ENCODE results near the gene FBLN2.

FBLN2 gene

GRCh38 chr3:13681931-13682330 is 133.0 kb downstream of the FBLN2 start:
- no peaks in the 10 kb centered on the region for H3K4me1 ChIP-seq (ENCODE audit: control extremely low read depth in 1 of 4, control insufficient read depth in 4 of 4, insufficient read depth in 4 of 4, low read length in 3 of 4)
- H3K4me3 ChIP-seq (ENCODE audit: control insufficient read depth in 1 of 7, extremely low read depth in 1 of 7, insufficient read depth in 4 of 7, low read depth in 2 of 7, low read length in 6 of 7), result no peak overlapping the region
- no peak for DNase-seq
- 96% methylated on average over 13 of the region's 17 CpGs for WGBS (ENCODE audit: insufficient coverage)
- POLR2A ChIA-PET, result no interaction called here
- H3K27ac ChIP-seq (ENCODE audit: insufficient read depth in 1 of 2, low read depth in 1 of 2, low read length in 2 of 2, poor library complexity in 1 of 2, severe bottlenecking in 2 of 2), result no peak overlapping the region
- H3K27me3 ChIP-seq (replicated peaks in 2 of 5; ENCODE audit: control insufficient read depth in 4 of 5, insufficient read depth in 5 of 5, low read length in 4 of 5), result peaks cover 0 to 8% (median 2%) of the 10 kb centered on the region in 5 experiments
- H3K36me3 ChIP-seq (ENCODE audit: control insufficient read depth in 4 of 4, insufficient read depth in 4 of 4, low read length in 3 of 4), result no peaks in the 10 kb centered on the region
- no peaks in the 10 kb centered on the region for H3K9me3 ChIP-seq (ENCODE audit: control extremely low read depth in 1 of 5, control insufficient read depth in 4 of 5, insufficient read depth in 2 of 5, low read depth in 1 of 5, low read length in 4 of 5)
- CTCF ChIA-PET, result interaction anchor here (1.4 kb wide), 1 partner anchor 199 kb away, joined by 3 read pairs; no protein-coding TSS in a partner anchor

DNA sequence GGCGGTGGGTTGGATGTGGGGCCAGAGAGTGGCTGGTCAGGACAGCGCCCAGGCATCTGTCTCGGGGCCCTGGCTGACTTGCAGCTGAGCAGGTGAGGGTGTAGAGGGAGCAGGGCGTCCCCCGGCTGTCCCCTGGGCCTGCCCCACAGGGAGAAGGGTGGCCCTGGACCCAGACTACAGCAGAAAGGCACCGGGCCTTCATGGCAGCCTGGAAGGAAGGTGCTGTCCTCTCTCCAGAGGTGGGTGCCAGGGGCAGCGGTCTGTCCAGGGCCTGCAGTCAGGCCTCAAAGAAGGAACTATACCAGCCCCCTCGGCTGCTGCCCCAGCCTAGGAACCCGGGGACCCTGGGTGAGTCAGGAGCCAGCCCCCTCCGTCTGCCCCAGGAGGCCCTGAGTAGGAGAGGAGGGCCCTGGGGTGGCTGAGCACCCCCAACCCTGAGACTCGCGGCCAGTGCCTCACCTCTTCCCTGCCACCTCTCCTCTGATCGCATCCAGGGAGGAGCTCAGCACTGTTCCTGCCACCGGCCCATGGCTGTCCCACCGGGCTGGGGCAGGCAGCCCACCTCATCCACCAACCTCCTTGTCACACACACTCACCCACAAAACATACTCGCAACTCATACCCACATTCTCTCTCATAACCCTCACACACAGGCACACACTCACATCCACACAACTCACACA is 133.5 kb downstream of the FBLN2 start:
- Histone ChIP-seq H3K27me3 (replicated peaks in 2 of 5; ENCODE audit: control insufficient read depth in 4 of 5, insufficient read depth in 5 of 5, low read length in 4 of 5) (peaks cover 0 to 8% (median 2%) of the 10 kb centered on the region in 5 experiments), H3K4me3 (ENCODE audit: control insufficient read depth in 1 of 7, extremely low read depth in 1 of 7, insufficient read depth in 4 of 7, low read depth in 2 of 7, low read length in 6 of 7) (no peak overlapping the region), H3K4me1 (ENCODE audit: control extremely low read depth in 1 of 4, control insufficient read depth in 4 of 4, insufficient read depth in 4 of 4, low read length in 3 of 4) (no peaks in the 10 kb centered on the region), H3K9me3 (ENCODE audit: control extremely low read depth in 1 of 5, control insufficient read depth in 4 of 5, insufficient read depth in 2 of 5, low read depth in 1 of 5, low read length in 4 of 5) (no peaks in the 10 kb centered on the region), H3K27ac (ENCODE audit: insufficient read depth in 1 of 2, low read depth in 1 of 2, low read length in 2 of 2, poor library complexity in 1 of 2, severe bottlenecking in 2 of 2) (no peak overlapping the region), H3K36me3 (ENCODE audit: control insufficient read depth in 4 of 4, insufficient read depth in 4 of 4, low read length in 3 of 4) (no peaks in the 10 kb centered on the region)
- no peak for DNase-seq
- ChIA-PET POLR2A (no interaction called here), CTCF (interaction anchor here (1.4 kb wide), 1 partner anchor 199 kb away, joined by 3 read pairs; no protein-coding TSS in a partner anchor)
- WGBS (ENCODE audit: insufficient coverage), result 95% methylated on average over 12 of the region's 16 CpGs

GRCh38 chr3:13683288-13683687 is 134.4 kb downstream of the FBLN2 start:
- ChIA-PET POLR2A (no interaction called here), CTCF (interaction anchor here (1.4 kb wide), 1 partner anchor 198 kb away, joined by 3 read pairs; no protein-coding TSS in a partner anchor)
- 98% methylated on average over 4 of the region's 4 CpGs for WGBS (ENCODE audit: insufficient coverage)

DNA sequence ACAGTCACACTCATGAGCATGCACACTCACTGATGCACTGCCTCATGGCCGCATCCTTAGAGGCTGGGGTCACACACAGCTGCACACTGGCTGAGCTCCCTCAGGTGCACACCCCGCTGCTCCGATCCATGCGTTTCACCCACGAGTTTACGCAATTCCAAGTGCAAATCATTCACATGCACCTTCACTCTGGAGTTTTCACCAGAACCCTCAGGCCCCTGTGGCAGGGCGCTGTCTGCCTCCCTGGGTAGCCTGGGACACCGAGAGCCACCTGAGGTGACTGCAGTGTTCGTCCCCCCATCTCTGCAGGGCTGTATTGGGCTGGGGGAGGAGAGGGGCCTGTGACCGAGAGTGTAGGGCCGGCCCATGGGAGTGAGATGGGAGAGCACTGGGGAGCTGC is 134.8 kb downstream of the FBLN2 start:
- Histone ChIP-seq H3K36me3 (ENCODE audit: control insufficient read depth in 4 of 4, insufficient read depth in 4 of 4, low read length in 3 of 4) (no peaks in the 10 kb centered on the region), H3K4me3 (ENCODE audit: control insufficient read depth in 1 of 7, extremely low read depth in 1 of 7, insufficient read depth in 4 of 7, low read depth in 2 of 7, low read length in 6 of 7) (no peak overlapping the region), H3K27me3 (replicated peaks in 2 of 5; ENCODE audit: control insufficient read depth in 4 of 5, insufficient read depth in 5 of 5, low read length in 4 of 5) (peaks cover 0 to 10% (median 2%) of the 10 kb centered on the region in 5 experiments), H3K27ac (ENCODE audit: insufficient read depth in 1 of 2, low read depth in 1 of 2, low read length in 2 of 2, poor library complexity in 1 of 2, severe bottlenecking in 2 of 2) (no peak overlapping the region), H3K9me3 (ENCODE audit: control extremely low read depth in 1 of 5, control insufficient read depth in 4 of 5, insufficient read depth in 2 of 5, low read depth in 1 of 5, low read length in 4 of 5) (no peaks in the 10 kb centered on the region), H3K4me1 (ENCODE audit: control extremely low read depth in 1 of 4, control insufficient read depth in 4 of 4, insufficient read depth in 4 of 4, low read length in 3 of 4) (no peaks in the 10 kb centered on the region)
- DNase-seq, result no peak
- WGBS (ENCODE audit: insufficient coverage), result 98% methylated on average over 11 of the region's 11 CpGs
- ChIA-PET CTCF (interaction anchor here (0.9 kb wide), 1 partner anchor 82 kb away, joined by 3 read pairs; no protein-coding TSS in a partner anchor), POLR2A (no interaction called here)

More at GRCh38 chr3:13683288-13683687, 134.4 kb downstream of the FBLN2 start:
- DNase-seq, result no peak
- Histone ChIP-seq H3K9me3 (ENCODE audit: control extremely low read depth in 1 of 5, control insufficient read depth in 4 of 5, insufficient read depth in 2 of 5, low read depth in 1 of 5, low read length in 4 of 5) (no peaks in the 10 kb centered on the region), H3K27me3 (replicated peaks in 2 of 5; ENCODE audit: control insufficient read depth in 4 of 5, insufficient read depth in 5 of 5, low read length in 4 of 5) (peaks cover 0 to 12% (median 4%) of the 10 kb centered on the region in 5 experiments), H3K4me3 (ENCODE audit: control insufficient read depth in 1 of 7, extremely low read depth in 1 of 7, insufficient read depth in 4 of 7, low read depth in 2 of 7, low read length in 6 of 7) (no peak overlapping the region), H3K4me1 (ENCODE audit: control extremely low read depth in 1 of 4, control insufficient read depth in 4 of 4, insufficient read depth in 4 of 4, low read length in 3 of 4) (no peaks in the 10 kb centered on the region), H3K36me3 (ENCODE audit: control insufficient read depth in 4 of 4, insufficient read depth in 4 of 4, low read length in 3 of 4) (no peaks in the 10 kb centered on the region), H3K27ac (ENCODE audit: insufficient read depth in 1 of 2, low read depth in 1 of 2, low read length in 2 of 2, poor library complexity in 1 of 2, severe bottlenecking in 2 of 2) (no peak overlapping the region)

GRCh38 chr3:13684350-13684749 is 135.4 kb downstream of the FBLN2 start:
- POLR2A ChIA-PET, result interaction anchor here (0.7 kb wide), 1 partner anchor 196 kb away, joined by 3 read pairs; the partner anchor contains the start of gene WNT7A

GRCh38 chr3:13684854-13685253 is 135.9 kb downstream of the FBLN2 start:
- H3K4me1 ChIP-seq (ENCODE audit: control extremely low read depth in 1 of 4, control insufficient read depth in 4 of 4, insufficient read depth in 4 of 4, low read length in 3 of 4), result no peaks in the 10 kb centered on the region
- no peaks in the 10 kb centered on the region for H3K9me3 ChIP-seq (ENCODE audit: control extremely low read depth in 1 of 5, control insufficient read depth in 4 of 5, insufficient read depth in 2 of 5, low read depth in 1 of 5, low read length in 4 of 5)
- peaks cover 0 to 9% (median 2%) of the 10 kb centered on the region in 5 experiments for H3K27me3 ChIP-seq (replicated peaks in 2 of 5; ENCODE audit: control insufficient read depth in 4 of 5, insufficient read depth in 5 of 5, low read length in 4 of 5)
- CTCF ChIA-PET, result interaction anchor here (0.8 kb wide), 1 partner anchor 12 kb away, joined by 3 read pairs; no protein-coding TSS in a partner anchor
- no peak overlapping the region for H3K27ac ChIP-seq (ENCODE audit: insufficient read depth in 1 of 2, low read depth in 1 of 2, low read length in 2 of 2, poor library complexity in 1 of 2, severe bottlenecking in 2 of 2)
- no peaks in the 10 kb centered on the region for H3K36me3 ChIP-seq (ENCODE audit: control insufficient read depth in 4 of 4, insufficient read depth in 4 of 4, low read length in 3 of 4)
- H3K4me3 ChIP-seq (ENCODE audit: control insufficient read depth in 1 of 7, extremely low read depth in 1 of 7, insufficient read depth in 4 of 7, low read depth in 2 of 7, low read length in 6 of 7), result no peak overlapping the region
- POLR2A ChIA-PET, result interaction anchor here (0.7 kb wide), 1 partner anchor 195 kb away, joined by 3 read pairs; the partner anchor contains the start of gene WNT7A
- DNase-seq, result no peak
- 95% methylated on average over 10 of the region's 10 CpGs for WGBS (ENCODE audit: insufficient coverage)

More at GRCh38 chr3:13684350-13684749, 135.4 kb downstream of the FBLN2 start:
- WGBS (ENCODE audit: insufficient coverage), result 74% methylated on average over 8 of the region's 12 CpGs
- Histone ChIP-seq H3K4me1 (ENCODE audit: control extremely low read depth in 1 of 4, control insufficient read depth in 4 of 4, insufficient read depth in 4 of 4, low read length in 3 of 4) (no peaks in the 10 kb centered on the region), H3K4me3 (ENCODE audit: control insufficient read depth in 1 of 7, extremely low read depth in 1 of 7, insufficient read depth in 4 of 7, low read depth in 2 of 7, low read length in 6 of 7) (no peak overlapping the region), H3K27me3 (replicated peaks in 2 of 5; ENCODE audit: control insufficient read depth in 4 of 5, insufficient read depth in 5 of 5, low read length in 4 of 5) (peaks cover 0 to 12% (median 2%) of the 10 kb centered on the region in 5 experiments), H3K9me3 (ENCODE audit: control extremely low read depth in 1 of 5, control insufficient read depth in 4 of 5, insufficient read depth in 2 of 5, low read depth in 1 of 5, low read length in 4 of 5) (no peaks in the 10 kb centered on the region), H3K36me3 (ENCODE audit: control insufficient read depth in 4 of 4, insufficient read depth in 4 of 4, low read length in 3 of 4) (no peaks in the 10 kb centered on the region), H3K27ac (ENCODE audit: insufficient read depth in 1 of 2, low read depth in 1 of 2, low read length in 2 of 2, poor library complexity in 1 of 2, severe bottlenecking in 2 of 2) (no peak overlapping the region)
- CTCF ChIA-PET, result interaction anchor here (0.9 kb wide), 1 partner anchor 81 kb away, joined by 3 read pairs; no protein-coding TSS in a partner anchor
- no peak for DNase-seq

DNA sequence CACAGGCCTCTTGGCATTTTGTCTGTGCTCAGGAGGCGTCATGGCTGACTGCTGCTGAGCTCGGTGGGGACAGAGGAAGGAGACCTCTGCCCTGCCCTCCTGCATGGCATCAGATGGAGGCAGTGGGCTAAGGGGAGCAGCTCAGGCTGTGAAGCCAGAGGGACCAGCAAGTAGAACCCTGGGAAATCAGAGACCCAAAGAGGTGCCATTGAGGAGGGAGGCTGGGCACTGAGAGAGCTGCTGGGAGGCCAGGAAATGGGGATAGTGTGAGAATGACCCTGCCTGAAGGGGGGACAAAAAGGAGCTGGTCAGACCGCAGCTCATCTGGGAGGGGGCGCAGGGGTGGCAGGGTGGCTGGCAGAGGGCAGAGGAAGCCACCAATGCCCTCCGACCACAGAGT is 136.8 kb downstream of the FBLN2 start:
- H3K4me3 ChIP-seq (ENCODE audit: control insufficient read depth in 1 of 7, extremely low read depth in 1 of 7, insufficient read depth in 4 of 7, low read depth in 2 of 7, low read length in 6 of 7), result no peak overlapping the region
- no peak for DNase-seq
- 95% methylated on average over 5 of the region's 5 CpGs for WGBS (ENCODE audit: insufficient coverage)
- H3K27me3 ChIP-seq (replicated peaks in 2 of 5; ENCODE audit: control insufficient read depth in 4 of 5, insufficient read depth in 5 of 5, low read length in 4 of 5), result peaks cover 0 to 10% (median under 1%) of the 10 kb centered on the region in 5 experiments
- H3K27ac ChIP-seq (ENCODE audit: insufficient read depth in 1 of 2, low read depth in 1 of 2, low read length in 2 of 2, poor library complexity in 1 of 2, severe bottlenecking in 2 of 2), result no peak overlapping the region
- CTCF ChIA-PET, result interaction anchor here (0.8 to 1.2 kb wide), 3 partner anchors 13 to 28 kb away, joined by 3 to 6 read pairs (median 5); no protein-coding TSS in a partner anchor
- H3K4me1 ChIP-seq (ENCODE audit: control extremely low read depth in 1 of 4, control insufficient read depth in 4 of 4, insufficient read depth in 4 of 4, low read length in 3 of 4), result no peaks in the 10 kb centered on the region
- POLR2A ChIA-PET, result no interaction called here
- no peaks in the 10 kb centered on the region for H3K36me3 ChIP-seq (ENCODE audit: control insufficient read depth in 4 of 4, insufficient read depth in 4 of 4, low read length in 3 of 4)
- H3K9me3 ChIP-seq (ENCODE audit: control extremely low read depth in 1 of 5, control insufficient read depth in 4 of 5, insufficient read depth in 2 of 5, low read depth in 1 of 5, low read length in 4 of 5), result no peaks in the 10 kb centered on the region
